NB4 (cell line): ENCODE results near the gene DCLK1.

Experiments used
- DNase-seq: peaks from one replicate; pipeline ENCODE4 v3.0.0; 2010; ENCODE audit warnings: low read depth
- H3K4me3 ChIP-seq: one replicate; pipeline ENCODE4 v1.5.1; 2011; ENCODE audit warnings: mild to moderate bottlenecking, low read depth, low read length, moderate library complexity
- MAX ChIP-seq: IDR thresholded peaks from 2 replicates; pipeline ENCODE4 v1.6.1; 2011; ENCODE audit warnings: low read depth, low read length
- MYC ChIP-seq: IDR thresholded peaks from 2 replicates; pipeline ENCODE4 v1.6.1; 2011; ENCODE audit warnings: low read depth, low read length
- POLR2A ChIP-seq: IDR thresholded peaks from 2 replicates; pipeline ENCODE4 v1.6.1; 2011; ENCODE audit warnings: mild to moderate bottlenecking; ENCODE audit not compliant: insufficient read length; ENCODE audit errors: extremely low read depth
- TF ChIP-seq, protein P1 (sequence below): IDR thresholded peaks from one replicate; pipeline ENCODE4 v1.5.1; 2012; ENCODE audit warnings: low read depth, low read length

Gene DCLK1

GRCh38 chr13:35917252-35917941, 213.8 kb downstream of the DCLK1 start:
- TF ChIP-seq, protein P1, sequence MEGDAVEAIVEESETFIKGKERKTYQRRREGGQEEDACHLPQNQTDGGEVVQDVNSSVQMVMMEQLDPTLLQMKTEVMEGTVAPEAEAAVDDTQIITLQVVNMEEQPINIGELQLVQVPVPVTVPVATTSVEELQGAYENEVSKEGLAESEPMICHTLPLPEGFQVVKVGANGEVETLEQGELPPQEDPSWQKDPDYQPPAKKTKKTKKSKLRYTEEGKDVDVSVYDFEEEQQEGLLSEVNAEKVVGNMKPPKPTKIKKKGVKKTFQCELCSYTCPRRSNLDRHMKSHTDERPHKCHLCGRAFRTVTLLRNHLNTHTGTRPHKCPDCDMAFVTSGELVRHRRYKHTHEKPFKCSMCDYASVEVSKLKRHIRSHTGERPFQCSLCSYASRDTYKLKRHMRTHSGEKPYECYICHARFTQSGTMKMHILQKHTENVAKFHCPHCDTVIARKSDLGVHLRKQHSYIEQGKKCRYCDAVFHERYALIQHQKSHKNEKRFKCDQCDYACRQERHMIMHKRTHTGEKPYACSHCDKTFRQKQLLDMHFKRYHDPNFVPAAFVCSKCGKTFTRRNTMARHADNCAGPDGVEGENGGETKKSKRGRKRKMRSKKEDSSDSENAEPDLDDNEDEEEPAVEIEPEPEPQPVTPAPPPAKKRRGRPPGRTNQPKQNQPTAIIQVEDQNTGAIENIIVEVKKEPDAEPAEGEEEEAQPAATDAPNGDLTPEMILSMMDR: no peak
- TF ChIP-seq MYC (no peak), MAX (no peak), POLR2A (no peak)
- no peak overlapping the region for H3K4me3 ChIP-seq
- DNase-seq: no peak

GRCh38 chr13:35916146-35916545, 215.0 kb downstream of the DCLK1 start:
- DNase-seq: no peak

GRCh38 chr13:35914662-35915061, 216.5 kb downstream of the DCLK1 start:
- H3K4me3 ChIP-seq: no peak overlapping the region
- DNase-seq: no peak
- no peak for TF ChIP-seq MAX
- TF ChIP-seq, protein P1: no peak
- no peak for TF ChIP-seq POLR2A
- TF ChIP-seq MYC: no peak

More at GRCh38 chr13:35916146-35916545, 215.0 kb downstream of the DCLK1 start:
- TF ChIP-seq MYC (no peak), POLR2A (no peak), MAX (no peak)
- TF ChIP-seq, protein P1: no peak
- H3K4me3 ChIP-seq: no peak overlapping the region

DNA sequence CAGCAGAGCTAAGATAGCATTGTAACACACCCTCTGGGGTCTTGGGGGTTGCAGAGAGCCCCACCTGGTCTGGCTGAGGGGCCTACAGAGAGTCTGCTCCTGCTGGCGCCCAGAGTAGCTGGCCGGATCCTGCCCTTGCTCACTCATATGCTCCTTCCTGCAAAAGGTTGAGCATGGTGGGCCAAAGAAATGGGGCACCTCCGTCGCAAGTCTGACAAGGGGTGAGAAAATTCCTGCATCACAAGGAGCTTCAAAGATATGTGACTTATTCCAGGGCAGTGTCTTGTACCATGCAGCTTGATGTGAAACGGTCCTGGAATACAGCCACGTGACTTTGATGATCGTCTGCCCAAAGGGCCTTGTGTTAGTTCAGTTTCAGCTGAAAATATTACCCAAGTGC, 218.3 kb downstream of the DCLK1 start:
- H3K4me3 ChIP-seq: no peak overlapping the region
- no peak for DNase-seq
- TF ChIP-seq MYC (no peak), POLR2A (no peak)
- TF ChIP-seq, protein P1: no peak

GRCh38 chr13:35909837-35910540, 221.2 kb downstream of the DCLK1 start:
- DNase-seq: no peak
- H3K4me3 ChIP-seq: no peak overlapping the region
- TF ChIP-seq MYC (no peak), POLR2A (no peak), MAX (no peak)
- TF ChIP-seq, protein P1: no peak

DNA sequence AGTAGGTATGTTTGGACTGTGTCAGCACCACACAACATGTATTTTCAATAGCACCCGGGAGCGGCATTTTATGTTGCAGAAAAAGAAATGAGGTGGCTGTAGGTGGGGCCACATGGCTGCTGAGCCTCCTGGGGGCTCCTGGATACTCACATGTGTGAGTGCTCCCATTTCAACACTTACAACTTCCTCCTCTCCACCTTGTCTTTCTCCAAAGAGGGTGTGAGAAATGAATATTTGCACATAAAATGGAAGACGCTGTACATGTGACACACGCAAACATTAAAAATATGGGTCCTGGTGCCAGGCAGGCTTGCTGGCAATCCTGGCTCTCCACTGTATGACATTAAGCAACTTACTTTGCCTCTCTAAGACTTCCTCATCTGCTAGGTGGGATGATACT, 222.1 kb downstream of the DCLK1 start:
- H3K4me3 ChIP-seq: no peak overlapping the region

More for the DNA sequence above, 222.1 kb downstream of the DCLK1 start:
- TF ChIP-seq POLR2A (no peak), MYC (no peak), MAX (no peak)
- TF ChIP-seq, protein P1: no peak
- no peak for DNase-seq
